OCI-LY3 (cell line): ENCODE results near the gene TMEM184C.
A peak's percentile ranks its signal among the peaks of the same experiment; 100 is the strongest.

Experiments used
- H2AFZ ChIP-seq: fragments of 200-600, 300-600 bp; shearing (Covaris generic); 2 replicates; pipeline ENCODE4 v1.6.0; 2014; ENCODE audit warnings: antibody characterized with exemption, low read depth, low read length
- H3K27ac ChIP-seq: fragments of 200-600, 300-600 bp; sonication (generic); 2 replicates; pipeline ENCODE4 v1.5.1; 2014; ENCODE audit warnings: mild to moderate bottlenecking, low read length, moderate library complexity, mixed read lengths
- H3K27me3 ChIP-seq: fragments of 200-600, 300-600 bp; sonication (generic); 2 replicates; pipeline ENCODE4 v1.6.1; 2014; ENCODE audit warnings: low read depth, low read length, mixed read lengths
- H3K36me3 ChIP-seq: fragments of 200-600, 300-600 bp; sonication (generic); replicated peaks from 2 replicates; pipeline ENCODE3; 2014; ENCODE audit warnings: low read depth, low read length, mixed read lengths
- H3K4me1 ChIP-seq: fragments of 300-600, 200-600 bp; sonication (generic); 2 replicates; pipeline ENCODE4 v1.6.1; 2014; ENCODE audit warnings: low read length, mixed read lengths
- H3K4me2 ChIP-seq: fragments of 200-600, 300-600 bp; sonication (generic); 2 replicates; pipeline ENCODE4 v1.6.1; 2014; ENCODE audit warnings: low read length, mixed read lengths
- H3K4me3 ChIP-seq: fragments of 300-600, 200-600 bp; sonication (generic); 2 replicates; pipeline ENCODE4 v1.5.1; 2014; ENCODE audit warnings: antibody characterized with exemption, mild to moderate bottlenecking, low read length, moderate library complexity
- H3K79me2 ChIP-seq: fragments of 300-600, 200-600 bp; shearing (Covaris generic); 2 replicates; pipeline ENCODE4 v1.6.1; 2014; ENCODE audit warnings: mild to moderate bottlenecking, low read length, mixed read lengths
- H3K9ac ChIP-seq: fragments of 300-600, 200-600 bp; shearing (Covaris generic); 2 replicates; pipeline ENCODE4 v1.6.0; 2014; ENCODE audit warnings: mild to moderate bottlenecking, low read length, moderate library complexity
- H3K9me3 ChIP-seq: fragments of 200-600, 300-600 bp; shearing (Covaris generic); 2 replicates; pipeline ENCODE4 v1.6.1; 2014; ENCODE audit warnings: low read length, mixed read lengths; ENCODE audit not compliant: insufficient read depth
- H4K20me1 ChIP-seq: fragments of 200-600, 300-600 bp; sonication (generic); 2 replicates; pipeline ENCODE4 v1.6.1; 2016; ENCODE audit warnings: low read length, mixed read lengths; ENCODE audit not compliant: insufficient read depth
- CTCF ChIP-seq: fragments of 200-600, 300-600 bp; sonication (generic); IDR thresholded peaks from 2 replicates; pipeline ENCODE4 v1.5.1; 2014; ENCODE audit warnings: antibody characterized with exemption, low read length, low read depth
- EZH2phosphoT487 ChIP-seq: fragments of 200-600 bp; shearing (Covaris generic); IDR thresholded peaks from 2 replicates; pipeline ENCODE4 v1.6.1; 2018; ENCODE audit warnings: antibody characterized with exemption, mixed run types, low read depth

The TMEM184C gene

GRCh38 chr4:147693218-147693617 is 76.0 kb downstream of the TMEM184C start:
- Histone ChIP-seq H3K4me2 (no peak overlapping the region), H3K36me3 (no peaks in the 10 kb centered on the region)
- no peak for TF ChIP-seq EZH2phosphoT487
- TF ChIP-seq CTCF: no peak

GRCh38 chr4:147696866-147697265 is 79.7 kb downstream of the TMEM184C start:
- TF ChIP-seq EZH2phosphoT487 (no peak), CTCF (no peak)
- H3K36me3 ChIP-seq: no peaks in the 10 kb centered on the region
- H3K27ac ChIP-seq: no peak overlapping the region
- peaks cover 3% of the 10 kb centered on the region; the same call in 1 of the 2 replicates for H3K27me3 ChIP-seq
- H3K4me1 ChIP-seq: no peaks in the 10 kb centered on the region
- H3K79me2 ChIP-seq: no peaks in the 10 kb centered on the region
- H3K9ac ChIP-seq: no peak overlapping the region
- H3K4me2 ChIP-seq: no peak overlapping the region
- no peaks in the 10 kb centered on the region for H3K9me3 ChIP-seq
- H4K20me1 ChIP-seq: no peaks in the 10 kb centered on the region
- no peak overlapping the region for H3K4me3 ChIP-seq
- H2AFZ ChIP-seq: no peak overlapping the region

More at GRCh38 chr4:147693218-147693617, 76.0 kb downstream of the TMEM184C start:
- H3K4me3 ChIP-seq: no peak overlapping the region
- no peaks in the 10 kb centered on the region for H3K79me2 ChIP-seq
- no peak overlapping the region for H3K27ac ChIP-seq
- no peak overlapping the region for H3K9ac ChIP-seq
- H3K9me3 ChIP-seq: no peaks in the 10 kb centered on the region
- H2AFZ ChIP-seq: 0 out of 2 replicates have a peak overlapping the region, but pooled peaks have one; percentile 9
- H4K20me1 ChIP-seq: no peaks in the 10 kb centered on the region
- peaks cover 3% of the 10 kb centered on the region; the same call in 1 of the 2 replicates for H3K27me3 ChIP-seq
- peaks cover 5% of the 10 kb centered on the region for H3K4me1 ChIP-seq

- H3K36me3 ChIP-seq: no peaks in the 10 kb centered on the region
- no peak overlapping the region for H3K4me2 ChIP-seq
- H3K27ac ChIP-seq: no peak overlapping the region
- no peak overlapping the region for H3K4me3 ChIP-seq
- no peaks in the 10 kb centered on the region for H4K20me1 ChIP-seq
- no peak for TF ChIP-seq CTCF
- no peak for TF ChIP-seq EZH2phosphoT487
- H3K27me3 ChIP-seq: no peaks in the 10 kb centered on the region
- H3K9me3 ChIP-seq: no peaks in the 10 kb centered on the region
- peaks cover 29% of the 10 kb centered on the region for H3K4me1 ChIP-seq
- H3K79me2 ChIP-seq: no peaks in the 10 kb centered on the region
- no peak overlapping the region for H2AFZ ChIP-seq
- no peak overlapping the region for H3K9ac ChIP-seq
Measured at GRCh38 chr4:147704846-147705245, 87.6 kb downstream of the TMEM184C start.

- Histone ChIP-seq H3K27me3 (peaks cover 6% of the 10 kb centered on the region), H3K36me3 (no peaks in the 10 kb centered on the region), H3K4me1 (peaks cover 37% of the 10 kb centered on the region), H3K27ac (no peak overlapping the region), H3K9me3 (no peaks in the 10 kb centered on the region), H2AFZ (peak overlapping the region; percentile 74), H3K4me3 (peak overlapping the region; percentile 55), H3K4me2 (peak overlapping the region; percentile 65), H3K9ac (peak overlapping the region; percentile 11; the same call in 1 of the 2 replicates), H3K79me2 (no peaks in the 10 kb centered on the region), H4K20me1 (no peaks in the 10 kb centered on the region)
- TF ChIP-seq EZH2phosphoT487: no peak
- peak; percentile 100 for TF ChIP-seq CTCF
Measured at GRCh38 chr4:147707892-147708672, 90.9 kb downstream of the TMEM184C start.
